Measurements from ENCODE around the gene LRMDA. TPM values are rescaled to one million over a fixed set of nuclear protein-coding genes. Genes with fewer than 3 reads are reported as not detected.

The LRMDA gene
- total and polyA plus RNA-seq, 10 of the 15 experiments (the other 5 are each of a cell fraction or from before 2014, with no cell fraction given), result 0.07 to 0.54 (median 0.29) TPM; not detected in 4

DNA sequence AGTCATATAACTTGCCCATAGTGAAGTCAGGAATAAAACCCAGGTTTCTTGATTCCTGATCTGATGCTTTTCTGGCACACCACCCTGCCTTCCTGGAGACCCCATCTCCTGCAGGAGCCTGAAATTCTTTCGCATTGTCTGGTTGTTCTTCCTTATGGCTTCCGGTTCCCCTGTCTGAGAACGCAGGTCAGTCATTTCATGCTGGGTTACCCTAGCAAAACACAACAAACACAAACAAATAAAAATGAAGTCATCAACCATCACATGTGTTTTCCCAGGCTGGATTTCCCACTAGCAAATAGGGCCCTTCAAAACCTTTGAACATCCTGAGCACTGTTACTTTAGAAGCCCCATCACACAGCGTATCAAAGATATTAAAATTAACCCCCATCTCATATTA lies 569.6 kb downstream of the LRMDA start:
- Histone ChIP-seq H3K27me3 (replicated peaks in 1 of 2; ENCODE audit: control insufficient read depth in 2 of 2, insufficient read depth in 2 of 2, low read length in 1 of 2) (no peaks in the 10 kb centered on the region; a peak in 1 of 4 replicates), H3K36me3 (ENCODE audit: control insufficient read depth in 2 of 2, insufficient read depth in 2 of 2, low read length in 1 of 2) (no peaks in the 10 kb centered on the region), H3K9me3 (replicated peaks; ENCODE audit: control insufficient read depth, insufficient read depth, low read length) (no peaks in the 10 kb centered on the region), H3K27ac (ENCODE audit: control insufficient read depth, insufficient read depth) (no peak overlapping the region), H3K9ac (ENCODE audit: control insufficient read depth, insufficient read depth, low read length) (no peak overlapping the region), H3K4me1 (ENCODE audit: control insufficient read depth, insufficient read depth, low read length) (no peaks in the 10 kb centered on the region), H3K4me3 (no peak overlapping the region), H3K4me2 (ENCODE audit: control insufficient read depth, insufficient read depth) (no peak overlapping the region), H2AFZ (ENCODE audit: control insufficient read depth, low read depth, low read length) (no peak overlapping the region), H3K79me2 (ENCODE audit: control insufficient read depth, insufficient read depth, low read length) (no peaks in the 10 kb centered on the region), H4K20me1 (ENCODE audit: control insufficient read depth, insufficient read depth) (no peaks in the 10 kb centered on the region)
- BruUV-seq (replicated peaks), result no TSS peak
- in situ Hi-C loops (cut with MboI) (no loop called here), intact Hi-C loops (cut with micrococcal nuclease; ENCODE audit: unreplicated experiment) (no loop called here)
- ChIA-PET SMC1A (ENCODE audit: uncharacterized antibody, unreplicated experiment) (no interaction called here), CTCF (no interaction called here), POLR2A (no interaction called here), RAD21 (ENCODE audit: unreplicated experiment) (no interaction called here)
- ATAC-seq, result no peak
- DNase-seq (ENCODE audit: low read depth, low spot score), result no peak
- no peak for FAIRE-seq
- TF ChIP-seq CREB1 (IDR thresholded peaks at IDR 0.05; ENCODE audit: low read depth), result no peak
- TF ChIP-seq, protein P1, sequence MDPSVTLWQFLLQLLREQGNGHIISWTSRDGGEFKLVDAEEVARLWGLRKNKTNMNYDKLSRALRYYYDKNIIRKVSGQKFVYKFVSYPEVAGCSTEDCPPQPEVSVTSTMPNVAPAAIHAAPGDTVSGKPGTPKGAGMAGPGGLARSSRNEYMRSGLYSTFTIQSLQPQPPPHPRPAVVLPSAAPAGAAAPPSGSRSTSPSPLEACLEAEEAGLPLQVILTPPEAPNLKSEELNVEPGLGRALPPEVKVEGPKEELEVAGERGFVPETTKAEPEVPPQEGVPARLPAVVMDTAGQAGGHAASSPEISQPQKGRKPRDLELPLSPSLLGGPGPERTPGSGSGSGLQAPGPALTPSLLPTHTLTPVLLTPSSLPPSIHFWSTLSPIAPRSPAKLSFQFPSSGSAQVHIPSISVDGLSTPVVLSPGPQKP (IDR thresholded peaks at IDR 0.05; ENCODE audit: low read depth, low read length), result no peak
- no peak for TF ChIP-seq POLR2A (IDR thresholded peaks at IDR 0.05; ENCODE audit: low read depth, low read length)
- TF ChIP-seq, protein P2, sequence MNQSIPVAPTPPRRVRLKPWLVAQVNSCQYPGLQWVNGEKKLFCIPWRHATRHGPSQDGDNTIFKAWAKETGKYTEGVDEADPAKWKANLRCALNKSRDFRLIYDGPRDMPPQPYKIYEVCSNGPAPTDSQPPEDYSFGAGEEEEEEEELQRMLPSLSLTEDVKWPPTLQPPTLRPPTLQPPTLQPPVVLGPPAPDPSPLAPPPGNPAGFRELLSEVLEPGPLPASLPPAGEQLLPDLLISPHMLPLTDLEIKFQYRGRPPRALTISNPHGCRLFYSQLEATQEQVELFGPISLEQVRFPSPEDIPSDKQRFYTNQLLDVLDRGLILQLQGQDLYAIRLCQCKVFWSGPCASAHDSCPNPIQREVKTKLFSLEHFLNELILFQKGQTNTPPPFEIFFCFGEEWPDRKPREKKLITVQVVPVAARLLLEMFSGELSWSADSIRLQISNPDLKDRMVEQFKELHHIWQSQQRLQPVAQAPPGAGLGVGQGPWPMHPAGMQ (IDR thresholded peaks at IDR 0.05; ENCODE audit: borderline replicate concordance), result no peak
- TF ChIP-seq, protein P3, sequence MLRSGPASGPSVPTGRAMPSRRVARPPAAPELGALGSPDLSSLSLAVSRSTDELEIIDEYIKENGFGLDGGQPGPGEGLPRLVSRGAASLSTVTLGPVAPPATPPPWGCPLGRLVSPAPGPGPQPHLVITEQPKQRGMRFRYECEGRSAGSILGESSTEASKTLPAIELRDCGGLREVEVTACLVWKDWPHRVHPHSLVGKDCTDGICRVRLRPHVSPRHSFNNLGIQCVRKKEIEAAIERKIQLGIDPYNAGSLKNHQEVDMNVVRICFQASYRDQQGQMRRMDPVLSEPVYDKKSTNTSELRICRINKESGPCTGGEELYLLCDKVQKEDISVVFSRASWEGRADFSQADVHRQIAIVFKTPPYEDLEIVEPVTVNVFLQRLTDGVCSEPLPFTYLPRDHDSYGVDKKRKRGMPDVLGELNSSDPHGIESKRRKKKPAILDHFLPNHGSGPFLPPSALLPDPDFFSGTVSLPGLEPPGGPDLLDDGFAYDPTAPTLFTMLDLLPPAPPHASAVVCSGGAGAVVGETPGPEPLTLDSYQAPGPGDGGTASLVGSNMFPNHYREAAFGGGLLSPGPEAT (IDR thresholded peaks at IDR 0.05; ENCODE audit: low read depth), result no peak
- WGBS (ENCODE audit: insufficient coverage, insufficient replicate concordance, low lambda C conversion rate, missing lambda C conversion rate), result 56% methylated on average over 4 of the region's 4 CpGs

Data from GM12878 (cell line).